HG02943 (cell line): Measurements from ENCODE around the gene C2orf49.

ENCODE experiments used
- ATAC-seq: cut with Tn5 transposase; IDR thresholded peaks from one replicate; pipeline ENCODE4 v1.9.1; 2021; ENCODE audit warnings: mild to moderate bottlenecking, low read depth, moderate library complexity; ENCODE audit not compliant: unreplicated experiment

The C2orf49 gene

GRCh38 chr2:105380432-105381100 lies 43.2 kb downstream of the C2orf49 start:
- ATAC-seq: no peak

- ATAC-seq: no peak
These were observed 43.8 kb downstream of the C2orf49 start for GRCh38 chr2:105381101-105381668.

DNA sequence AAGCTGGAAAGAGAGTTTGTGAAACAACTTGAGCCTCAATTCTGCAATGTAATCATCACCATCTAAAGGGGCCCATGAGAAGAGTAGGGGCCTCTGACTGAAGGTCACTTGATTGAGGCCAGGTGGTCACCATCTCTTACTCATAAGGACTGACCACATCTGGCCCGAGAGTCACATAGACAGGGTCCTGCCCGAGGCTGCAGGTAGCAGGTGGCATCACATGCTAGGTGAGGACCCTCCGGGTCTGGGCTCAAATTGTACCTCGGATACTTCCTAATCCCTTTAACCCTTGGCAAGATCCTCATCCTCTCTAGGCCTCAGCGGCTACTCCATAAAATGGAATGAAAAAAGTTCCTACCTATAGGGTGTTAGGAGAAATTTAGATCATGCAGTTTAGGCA lies 44.8 kb downstream of the C2orf49 start:
- no peak for ATAC-seq

- no peak for ATAC-seq
These were observed 46.3 kb downstream of the C2orf49 start for GRCh38 chr2:105383432-105384166.

DNA sequence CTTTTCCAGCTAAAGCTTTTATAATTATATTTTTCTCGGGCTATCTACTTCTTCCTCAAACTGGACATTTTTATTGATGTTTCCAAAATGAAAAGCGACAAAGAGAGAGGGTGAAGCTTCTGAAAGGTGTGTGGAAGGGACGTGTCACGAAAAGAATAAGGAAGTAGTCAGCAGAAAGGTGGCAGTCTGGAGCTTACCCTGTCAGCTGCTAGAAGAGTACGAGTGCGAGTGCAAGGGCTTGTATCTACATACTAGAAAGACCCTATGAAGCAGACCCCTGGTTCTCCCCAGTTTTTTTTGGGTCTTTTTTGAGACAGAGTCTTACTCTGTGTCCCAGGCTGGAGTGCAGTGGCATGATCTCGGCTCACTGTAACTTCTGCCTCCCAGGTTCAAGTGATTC lies 46.9 kb downstream of the C2orf49 start:
- no peak for ATAC-seq

DNA sequence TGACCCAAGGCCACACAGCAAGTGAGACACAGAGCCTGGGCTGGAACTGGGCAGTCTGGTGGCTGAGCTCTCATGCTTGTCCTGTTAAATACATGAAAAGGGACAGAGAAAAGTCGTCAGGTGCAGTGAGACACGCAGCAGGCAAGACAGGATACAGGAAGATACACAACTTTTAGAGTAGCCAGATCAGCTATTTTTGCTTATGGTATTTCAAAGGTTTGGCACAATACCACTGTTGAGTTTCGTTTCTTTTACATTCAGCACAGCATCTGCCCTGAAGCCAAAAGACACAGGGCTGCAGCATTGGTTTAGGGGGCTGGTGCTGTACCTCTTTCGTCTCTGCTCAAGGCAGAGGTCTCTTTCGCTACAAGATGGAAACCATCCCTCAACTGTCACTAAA lies 47.5 kb downstream of the C2orf49 start:
- no peak for ATAC-seq

DNA sequence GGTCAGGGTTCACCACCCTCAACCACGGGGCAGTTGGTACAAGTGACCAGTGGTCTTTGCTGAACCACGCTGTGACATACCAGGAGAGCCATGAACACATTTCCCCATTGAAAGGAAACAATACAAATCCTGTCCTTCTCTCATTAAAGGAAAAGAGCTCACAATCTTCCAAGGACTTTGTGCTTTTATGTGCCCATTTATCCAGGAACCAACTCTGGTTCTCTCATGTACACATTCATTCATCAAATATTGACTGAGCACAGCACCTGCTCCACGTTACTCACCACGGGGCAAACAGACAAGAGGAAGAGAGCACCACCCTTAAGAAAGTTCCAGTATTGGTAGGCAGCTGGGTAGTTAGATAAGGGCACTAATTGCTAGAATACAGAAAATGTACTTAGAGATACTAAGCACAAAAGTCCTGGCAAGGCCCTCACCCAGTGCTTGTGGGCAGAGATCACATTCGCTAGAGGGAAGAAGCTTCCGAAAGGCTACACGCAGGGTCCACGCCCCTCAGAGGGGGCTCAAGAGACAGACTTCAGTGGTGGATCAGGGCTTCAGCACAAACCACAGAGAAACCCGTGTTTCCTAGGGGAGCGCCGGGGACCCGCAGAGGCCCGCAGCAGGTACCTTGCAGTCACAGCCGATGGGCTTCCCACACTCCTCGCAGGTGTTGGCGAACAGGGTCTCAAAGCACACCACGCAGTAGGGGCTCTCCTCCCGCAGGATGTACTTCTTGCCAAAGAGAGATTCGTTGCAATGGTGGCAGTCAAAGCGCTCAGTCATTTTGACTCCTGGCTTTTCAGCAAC lies 48.6 kb downstream of the C2orf49 start:
- no peak for ATAC-seq

GRCh38 chr2:105387225-105387624 lies 49.9 kb downstream of the C2orf49 start:
- no peak for ATAC-seq

- ATAC-seq: no peak
These were observed 51.6 kb downstream of the C2orf49 start for GRCh38 chr2:105388971-105389381.

- no peak for ATAC-seq
These were observed 53.1 kb downstream of the C2orf49 start for GRCh38 chr2:105390454-105390853.

GRCh38 chr2:105391058-105391627 lies 53.8 kb downstream of the C2orf49 start:
- no peak for ATAC-seq

GRCh38 chr2:105391763-105392662 lies 54.7 kb downstream of the C2orf49 start:
- no peak for ATAC-seq

DNA sequence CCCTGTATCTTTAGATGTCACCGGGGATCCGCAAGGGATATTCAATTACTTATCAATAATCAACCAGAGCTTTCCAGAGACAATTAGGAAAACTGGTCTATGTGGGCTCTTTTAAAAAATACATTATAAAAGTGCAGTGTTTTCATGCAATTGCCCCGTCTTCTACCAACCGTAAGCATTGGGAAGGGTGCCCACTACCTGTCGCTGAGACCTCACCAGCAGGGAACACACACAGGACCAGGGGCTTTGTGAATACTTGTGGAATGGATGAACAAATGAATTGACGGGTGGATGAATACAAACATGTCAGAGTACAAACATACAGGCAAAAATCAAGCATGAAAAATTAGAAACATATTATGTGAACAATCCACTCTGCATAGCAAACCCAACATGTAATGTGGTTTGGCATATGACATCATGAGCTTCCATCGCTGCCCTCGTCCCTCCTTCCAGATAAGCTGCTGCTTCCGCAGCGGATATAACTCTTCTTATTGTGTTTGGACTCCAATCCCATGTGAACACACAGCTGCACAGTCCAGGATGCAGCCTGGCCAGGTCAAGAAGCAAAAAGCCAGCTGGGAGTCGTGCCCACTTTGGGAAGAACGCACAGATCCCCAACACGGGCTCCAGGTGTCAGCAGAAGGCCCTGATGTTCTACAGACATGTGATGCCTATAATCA lies 56.2 kb downstream of the C2orf49 start:
- ATAC-seq: no peak

- no peak for ATAC-seq
These were observed 57.7 kb downstream of the C2orf49 start for GRCh38 chr2:105394951-105395611.

DNA sequence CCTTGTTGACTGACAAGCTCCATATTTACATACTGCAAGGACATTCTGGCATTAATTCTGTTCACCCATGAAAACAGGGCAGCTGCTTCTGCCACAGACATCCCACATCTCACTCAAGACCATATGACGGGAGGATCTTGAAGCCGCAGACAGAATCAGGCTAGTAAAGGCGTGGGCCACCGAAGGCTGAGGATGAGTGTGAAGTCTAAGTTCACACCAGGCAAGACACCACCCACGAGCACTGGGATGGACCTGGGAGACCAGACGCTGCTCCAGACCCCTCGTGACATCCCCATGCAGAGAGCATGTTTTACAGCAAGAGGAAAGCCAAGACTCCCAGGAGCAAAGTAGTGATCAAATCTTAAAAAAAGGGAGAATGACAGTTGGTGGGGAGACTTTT lies 58.4 kb downstream of the C2orf49 start:
- no peak for ATAC-seq

DNA sequence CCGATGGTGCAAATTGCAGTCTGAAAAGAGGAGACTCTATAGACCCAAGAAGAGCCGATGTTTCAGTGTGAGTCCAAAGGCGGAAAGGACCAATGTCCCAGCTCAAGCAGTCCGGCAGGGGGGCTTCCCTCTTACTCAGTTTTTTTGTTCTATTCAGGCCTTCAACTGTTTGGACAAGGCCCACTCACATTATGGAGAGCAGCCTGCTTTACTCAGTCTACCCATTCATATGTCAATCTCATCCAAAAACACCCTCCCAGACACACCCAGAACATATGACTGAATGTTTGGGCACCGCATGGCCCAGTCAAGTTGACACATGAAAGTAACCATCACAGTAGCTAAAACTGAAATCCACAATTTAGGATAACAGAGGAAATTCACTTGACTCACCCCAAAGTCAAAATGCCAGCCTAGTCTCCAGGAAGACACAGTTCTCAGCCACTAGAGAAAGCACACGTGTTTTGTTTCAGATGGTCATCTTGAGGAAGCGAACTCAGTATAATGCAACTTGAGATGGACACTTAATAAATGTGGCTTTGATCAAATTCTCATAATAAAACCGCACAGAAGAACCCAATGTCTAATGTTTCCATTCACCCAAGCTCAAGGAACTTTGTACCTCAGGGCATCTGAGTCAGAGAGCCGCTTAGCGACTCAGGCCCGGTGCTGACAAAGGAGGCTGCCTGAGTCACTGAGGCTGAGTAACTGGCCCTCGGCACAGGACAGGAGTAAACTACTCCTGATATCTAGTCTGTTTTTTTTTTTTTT lies 59.1 kb downstream of the C2orf49 start:
- ATAC-seq: no peak

DNA sequence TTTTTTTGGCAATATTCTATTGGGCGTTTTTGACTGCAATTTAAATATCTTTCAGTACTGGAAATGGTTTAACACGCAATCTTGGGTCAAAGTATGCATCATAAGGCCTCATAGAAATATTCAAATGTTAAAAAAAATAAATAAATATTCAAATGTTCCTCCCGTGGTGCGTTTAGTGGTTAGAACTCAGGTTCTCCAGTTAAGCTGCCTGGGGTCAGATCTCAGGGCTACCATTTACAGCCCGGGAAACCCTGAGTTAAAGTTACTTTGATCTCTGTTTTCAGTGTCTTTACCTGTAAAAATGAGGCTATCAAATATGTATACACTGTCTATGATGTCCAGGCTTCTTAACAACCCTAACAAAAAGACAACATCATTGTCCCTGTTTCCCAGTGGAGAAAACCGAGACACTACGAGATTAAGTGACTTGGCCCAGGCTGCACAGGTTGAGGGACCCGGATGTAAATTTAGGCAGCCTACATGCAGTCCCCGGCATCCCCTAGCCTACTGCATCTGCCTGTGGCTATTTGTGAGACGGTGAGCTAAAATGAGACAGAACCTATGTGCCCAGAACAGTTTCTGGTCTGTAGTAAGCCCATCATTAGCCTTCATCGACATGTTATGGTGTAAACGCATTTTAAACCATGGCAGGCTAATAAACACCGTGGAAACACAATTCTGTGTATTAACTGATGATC lies 59.8 kb downstream of the C2orf49 start:
- no peak for ATAC-seq
